Left lung (tissue), 10 donors: ENCODE results near the gene KCTD17. TPM values are rescaled to one million over a fixed set of nuclear protein-coding genes. Genes with fewer than 3 reads are reported as not detected.

Source experiments
- ATAC-seq: fragments of 200-7000 bp; cut with Tn5 transposase; one replicate; pipeline ENCODE4 v1.9.1; 2020; ENCODE audit warnings: moderate library complexity
- DNase-seq, 4 donors: peaks; one replicate each; pipeline ENCODE4 v3.0.0-alpha.2; 2013 to 2020
- H3K27ac ChIP-seq, 2 donors: fragments of 200-600 bp; sonication (generic) in 1 of 2; one replicate each; pipeline versions ENCODE4 v1.5.0 to v1.8.0; 2020 to 2021
- H3K27me3 ChIP-seq, 2 donors: fragments of 200-600 bp; sonication (generic) in 1 of 2; one replicate each; pipeline versions ENCODE4 v1.5.0 to v1.8.0; 2020 to 2021
- H3K36me3 ChIP-seq, 2 donors: fragments of 200-600 bp; sonication (generic) in 1 of 2; one replicate each; pipeline versions ENCODE4 v1.5.0 to v1.8.0; 2020 to 2021
- H3K4me1 ChIP-seq, 2 donors: fragments of 200-600 bp; one replicate each; pipeline ENCODE4 v1.8.0; 2021
- H3K4me3 ChIP-seq, 2 donors: fragments of 200-600 bp; sonication (generic) in 1 of 2; one replicate each; pipeline versions ENCODE4 v1.5.0 to v1.8.0; 2020 to 2021; ENCODE audit warnings: mild to moderate bottlenecking in 1 of 2
- H3K9me3 ChIP-seq, 2 donors: fragments of 200-600 bp; sonication (generic) in 1 of 2; one replicate each; pipeline versions ENCODE4 v1.5.0 to v1.8.0; 2020 to 2021
- CTCF ChIP-seq, 2 donors: fragments of 200-600 bp; sonication (generic) in 1 of 2; IDR thresholded peaks; one replicate each; pipeline versions ENCODE4 v1.5.0 to v1.8.0; 2021; ENCODE audit warnings: antibody characterized with exemption in 2 of 2
- intact Hi-C, 2 donors: fragments of 100-400 bp; cut with DNase I; formaldehyde crosslinking; loops; one replicate each; pipeline versions ENCODE4 v1.11.2 to v1.14.2; 2022
- polyA plus RNA-seq, 6 donors: library from polyadenylated mRNA; unstranded; fragments of 120-200 nt; gene quantifications; one replicate each; pipeline ENCODE4 v1.2.1, GENCODE V29; 2013; ENCODE audit not compliant: insufficient read length in 6 of 6
- total RNA-seq, 2 donors: library from RNA; stranded (reverse); fragmentation: NEBNext Ultra II Directional; extraction: Animal tissue kit (Norgen Biotek cat#: 25700); gene quantifications; one replicate each; pipeline ENCODE4 v1.2.1, GENCODE V29; 2021
- donor health status: DM: no; HTN: yes; CAD: no.
- donor health status: DM: no; HTN: no; CAD: no.

Gene KCTD17
- total and polyA plus RNA-seq, 8 donors: 20.5 to 34.2 (median 25.6) TPM

- intact Hi-C loops: loop anchor here in 1 of 2 donors (10.0 kb wide), 1 partner anchor 130 kb away; no protein-coding TSS in a partner anchor
- no peak for ATAC-seq
- no peak overlapping the region for H3K4me3 ChIP-seq
Observed at GRCh38 chr22:37075046-37075445, 23.5 kb downstream of the KCTD17 start.

GRCh38 chr22:37075822-37076433 is 24.4 kb downstream of the KCTD17 start:
- TF ChIP-seq CTCF (IDR thresholded peaks at IDR 0.05): no peak
- Histone ChIP-seq H3K9me3 (no peaks in the 10 kb centered on the region), H3K4me3 (no peak overlapping the region), H3K36me3 (no peaks in the 10 kb centered on the region), H3K27me3 (peaks cover 0 to 48% of the 10 kb centered on the region in 2 donors), H3K27ac (no peak overlapping the region), H3K4me1 (peaks cover 0 to 6% of the 10 kb centered on the region in 2 donors)
- intact Hi-C loops: loop anchor here in 1 of 2 donors (10.0 kb wide), 1 partner anchor 129 kb away; no protein-coding TSS in a partner anchor
- ATAC-seq: no peak
- DNase-seq: no peak

More at GRCh38 chr22:37075046-37075445, 23.5 kb downstream of the KCTD17 start:
- TF ChIP-seq CTCF (IDR thresholded peaks at IDR 0.05): no peak
- Histone ChIP-seq H3K36me3 (no peaks in the 10 kb centered on the region), H3K9me3 (no peaks in the 10 kb centered on the region), H3K27me3 (peaks cover 0 to 57% of the 10 kb centered on the region in 2 donors), H3K27ac (no peak overlapping the region), H3K4me1 (peaks cover 0 to 6% of the 10 kb centered on the region in 2 donors)
- peak in 1 of 4 donors; percentile 72 for DNase-seq

- Histone ChIP-seq H3K27me3 (peaks cover 0 to 46% of the 10 kb centered on the region in 2 donors), H3K27ac (no peak overlapping the region), H3K9me3 (no peaks in the 10 kb centered on the region), H3K4me3 (no peak overlapping the region), H3K36me3 (no peaks in the 10 kb centered on the region), H3K4me1 (peaks cover 0 to 6% of the 10 kb centered on the region in 2 donors)
- ATAC-seq: peak; percentile 78
- peak; percentile 94 to 98 for TF ChIP-seq CTCF (IDR thresholded peaks at IDR 0.05)
- intact Hi-C loops: loop anchor here in 1 of 2 donors (10.0 kb wide), 1 partner anchor 127 kb away; no protein-coding TSS in a partner anchor
- DNase-seq: peak in 3 of 4 donors; percentile 58 to 95 (median 64)
Observed at GRCh38 chr22:37077802-37078448, 26.4 kb downstream of the KCTD17 start.

GRCh38 chr22:37079158-37079557 is 27.6 kb downstream of the KCTD17 start:
- Histone ChIP-seq H3K27me3 (peaks cover 0 to 39% of the 10 kb centered on the region in 2 donors), H3K4me3 (no peak overlapping the region), H3K9me3 (no peaks in the 10 kb centered on the region), H3K27ac (no peak overlapping the region), H3K4me1 (peaks cover 0 to 6% of the 10 kb centered on the region in 2 donors), H3K36me3 (no peaks in the 10 kb centered on the region)
- no peak for DNase-seq
- intact Hi-C loops: loop anchor here in 1 of 2 donors (10.0 kb wide), 1 partner anchor 126 kb away; no protein-coding TSS in a partner anchor
- no peak for TF ChIP-seq CTCF (IDR thresholded peaks at IDR 0.05)
- peak; percentile 5 for ATAC-seq

GRCh38 chr22:37079668-37080171 is 28.2 kb downstream of the KCTD17 start:
- Histone ChIP-seq H3K36me3 (no peaks in the 10 kb centered on the region), H3K27me3 (peaks cover 0 to 33% of the 10 kb centered on the region in 2 donors), H3K27ac (peak overlapping the region in 1 of 2 donors; percentile 45), H3K4me3 (no peak overlapping the region), H3K9me3 (no peaks in the 10 kb centered on the region), H3K4me1 (peaks cover 0 to 6% of the 10 kb centered on the region in 2 donors)
- DNase-seq (peak in 2 of 4 donors; percentile 63 to 78), ATAC-seq (peak; percentile 48)
- no peak for TF ChIP-seq CTCF (IDR thresholded peaks at IDR 0.05)
- intact Hi-C loops: loop anchor here in 1 of 2 donors (10.0 kb wide), 1 partner anchor 125 kb away; no protein-coding TSS in a partner anchor
